Vagina (tissue), 2 donors: ENCODE measurements around the gene WDR59. TPM values are rescaled to one million over a fixed set of nuclear protein-coding genes. Genes with fewer than 3 reads are reported as not detected.

ENCODE experiments used
- DNase-seq, 2 donors: peaks; one replicate each; pipeline ENCODE4 v3.0.0-alpha.2; 2017; ENCODE audit errors: extremely low spot score in 2 of 2
- H3K27ac ChIP-seq: fragments of 200-600 bp; sonication (generic); one replicate; pipeline ENCODE4 v1.5.1; 2019
- H3K27me3 ChIP-seq: fragments of 200-600 bp; sonication (generic); one replicate; pipeline ENCODE4 v1.5.1; 2019
- H3K36me3 ChIP-seq, 2 donors: fragments of 200-600 bp; sonication (generic); one replicate each; pipeline ENCODE4 v1.5.1; 2017 to 2019
- H3K4me1 ChIP-seq: fragments of 200-600 bp; sonication (generic); one replicate; pipeline ENCODE4 v1.5.1; 2019
- H3K4me3 ChIP-seq, 2 donors: fragments of 200-600 bp; sonication (generic); 1 replicate in 1 of 2; 2 replicates in 1 of 2; pipeline ENCODE4 v1.5.1; 2016 to 2019
- H3K9me3 ChIP-seq: fragments of 200-600 bp; sonication (generic); one replicate; pipeline ENCODE4 v1.5.1; 2019
- CTCF ChIP-seq, 3 experiments: fragments of 450-650 bp in 2 of 3; fragments of 200-600 bp in 1 of 3; sonication (generic) in 1 of 3; IDR thresholded peaks; one replicate each; pipeline ENCODE4 v1.5.1; 2017 to 2019; ENCODE audit warnings: antibody characterized with exemption in 3 of 3, mild to moderate bottlenecking in 2 of 3, moderate library complexity in 2 of 3
- POLR2A ChIP-seq, 2 donors: fragments of 450-650 bp; IDR thresholded peaks; one replicate each; pipeline ENCODE4 v1.6.1; 2017; ENCODE audit warnings: antibody characterized with exemption in 2 of 2, mild to moderate bottlenecking in 2 of 2, moderate library complexity in 2 of 2
- POLR2AphosphoS5 ChIP-seq, 2 donors: sonication (generic); formaldehyde crosslinking; IDR thresholded peaks; one replicate each; pipeline ENCODE4 v1.9.0; 2017; ENCODE audit warnings: antibody characterized with exemption in 2 of 2, mild to moderate bottlenecking in 2 of 2, low read depth in 1 of 2; ENCODE audit not compliant: insufficient read depth in 1 of 2
- intact Hi-C: fragments of 100-400 bp; cut with DNase I; formaldehyde crosslinking; loops from one replicate; pipeline ENCODE4 v1.15.1; 2023
- total RNA-seq: library from RNA; depleted of rRNA; stranded (reverse); fragments of >200 nt; gene quantifications from one replicate; pipeline ENCODE4 v1.2.3, GENCODE V29; 2016

WDR59 gene
- total RNA-seq, 1 donor from 2014 or later, result 95.3 TPM

- no peaks in the 10 kb centered on the region for H3K36me3 ChIP-seq
- no peaks in the 10 kb centered on the region for H3K9me3 ChIP-seq
- no peak overlapping the region for H3K27ac ChIP-seq
- intact Hi-C loops, result no loop called here
- DNase-seq, result no peak
- peaks cover 4% of the 10 kb centered on the region for H3K4me1 ChIP-seq
- no peak overlapping the region for H3K4me3 ChIP-seq
- no peaks in the 10 kb centered on the region for H3K27me3 ChIP-seq
- TF ChIP-seq POLR2A (IDR thresholded peaks at IDR 0.05) (no peak), CTCF (IDR thresholded peaks at IDR 0.05) (no peak), POLR2AphosphoS5 (IDR thresholded peaks at IDR 0.05; ENCODE audit: insufficient read depth in 1 of 2, low read depth in 1 of 2) (no peak)
Measured at GRCh38 chr16:74841469-74841868, 143.5 kb downstream of the WDR59 start.

- Histone ChIP-seq H3K36me3 (no peaks in the 10 kb centered on the region), H3K27me3 (no peaks in the 10 kb centered on the region), H3K9me3 (no peaks in the 10 kb centered on the region), H3K4me1 (peaks cover 7% of the 10 kb centered on the region), H3K4me3 (no peak overlapping the region), H3K27ac (no peak overlapping the region)
- TF ChIP-seq CTCF (IDR thresholded peaks at IDR 0.05) (no peak), POLR2A (IDR thresholded peaks at IDR 0.05) (no peak), POLR2AphosphoS5 (IDR thresholded peaks at IDR 0.05; ENCODE audit: insufficient read depth in 1 of 2, low read depth in 1 of 2) (no peak)
- no peak for DNase-seq
- intact Hi-C loops, result no loop called here
Measured at GRCh38 chr16:74837056-74837455, 147.9 kb downstream of the WDR59 start.

GRCh38 chr16:74836111-74836671 lies 148.7 kb downstream of the WDR59 start:
- Histone ChIP-seq H3K36me3 (no peaks in the 10 kb centered on the region), H3K4me3 (no peak overlapping the region), H3K9me3 (no peaks in the 10 kb centered on the region), H3K27me3 (no peaks in the 10 kb centered on the region), H3K4me1 (peaks cover 7% of the 10 kb centered on the region), H3K27ac (no peak overlapping the region)
- intact Hi-C loops, result no loop called here
- no peak for DNase-seq
- no peak for TF ChIP-seq POLR2A (IDR thresholded peaks at IDR 0.05)

- H3K27ac ChIP-seq, result no peak overlapping the region
- no peaks in the 10 kb centered on the region for H3K36me3 ChIP-seq
- H3K4me3 ChIP-seq, result no peak overlapping the region
- H3K27me3 ChIP-seq, result no peaks in the 10 kb centered on the region
- no peak for DNase-seq
- intact Hi-C loops, result no loop called here
- H3K4me1 ChIP-seq, result peaks cover 7% of the 10 kb centered on the region
- peaks cover 4% of the 10 kb centered on the region for H3K9me3 ChIP-seq
- TF ChIP-seq CTCF (IDR thresholded peaks at IDR 0.05) (no peak), POLR2A (IDR thresholded peaks at IDR 0.05) (no peak), POLR2AphosphoS5 (IDR thresholded peaks at IDR 0.05; ENCODE audit: insufficient read depth in 1 of 2, low read depth in 1 of 2) (no peak)
Measured at GRCh38 chr16:74832228-74832627, 152.7 kb downstream of the WDR59 start.

GRCh38 chr16:74831467-74831866 lies 153.5 kb downstream of the WDR59 start:
- no peak for TF ChIP-seq CTCF (IDR thresholded peaks at IDR 0.05)
- TF ChIP-seq POLR2A (IDR thresholded peaks at IDR 0.05), result no peak
- no peak for TF ChIP-seq POLR2AphosphoS5 (IDR thresholded peaks at IDR 0.05; ENCODE audit: insufficient read depth in 1 of 2, low read depth in 1 of 2)
- H3K9me3 ChIP-seq, result peaks cover 4% of the 10 kb centered on the region
- no peak for DNase-seq
- H3K4me1 ChIP-seq, result peaks cover 3% of the 10 kb centered on the region
- intact Hi-C loops, result no loop called here
- H3K27ac ChIP-seq, result no peak overlapping the region
- H3K36me3 ChIP-seq, result no peaks in the 10 kb centered on the region
- H3K27me3 ChIP-seq, result no peaks in the 10 kb centered on the region
- no peak overlapping the region for H3K4me3 ChIP-seq
